SK-N-SH (cell line): ENCODE results near the gene UNC5B. TPM values are rescaled to one million over a fixed set of nuclear protein-coding genes. Genes with fewer than 3 reads are reported as not detected.
A peak's percentile ranks its signal among the peaks of the same experiment; 100 is the strongest.

Experiments
- CTCF ChIA-PET: fragments of 300-600, 350-600 bp; formaldehyde crosslinking; extraction: SDS; loops from one replicate; lab custom pipeline; 2021; lab: Yijun Ruan, JAX
- POLR2A ChIA-PET: fragments of 350-600 bp; sonication (Branson Sonifier 250); formaldehyde crosslinking; extraction: SDS; loops from one replicate; lab custom pipeline; 2020; ENCODE audit warnings: antibody characterized with exemption, inconsistent platforms; lab: Yijun Ruan, JAX
- DNase-seq: peaks from one replicate; pipeline ENCODE4 v3.0.0; 2012
- H2AFZ ChIP-seq: fragments of 200-600 bp; sonication (generic); 2 replicates; pipeline ENCODE4 v1.8.1; 2016; ENCODE audit warnings: antibody characterized with exemption, mild to moderate bottlenecking, low read depth
- H3F3A ChIP-seq: fragments of 200-600 bp; sonication (generic); replicated peaks from 2 replicates; pipeline ENCODE3; 2016; ENCODE audit warnings: antibody characterized with exemption, mild to moderate bottlenecking; ENCODE audit not compliant: insufficient read depth
- H3K27ac ChIP-seq, 2 experiments: fragments of 200-500 bp in 1 of 2; fragments of 200-600 bp in 1 of 2; sonication (Bioruptor generic) in 1 of 2; sonication (generic), shearing (Covaris generic) in 1 of 2; 2 replicates each; pipeline versions ENCODE4 v1.5.1 to v1.6.1; 2014 to 2016; ENCODE audit warnings: low read depth in 2 of 2, inconsistent platforms in 1 of 2, low read length in 1 of 2, mild to moderate bottlenecking in 1 of 2, mixed read lengths in 1 of 2
- H3K27me3 ChIP-seq: fragments of 200-600 bp; sonication (generic), shearing (Covaris generic); 2 replicates; pipeline ENCODE4 v1.6.1; 2016; ENCODE audit warnings: mixed run types; ENCODE audit not compliant: insufficient read depth
- H3K36me3 ChIP-seq, 2 experiments: fragments of 200-500 bp in 1 of 2; fragments of 200-600 bp in 1 of 2; sonication (Bioruptor generic) in 1 of 2; sonication (generic) in 1 of 2; replicated peaks in 1 of 2; 2 replicates each; pipeline versions ENCODE3 to v1.5.1; 2014 to 2016; ENCODE audit warnings: low read length in 1 of 2, mild to moderate bottlenecking in 1 of 2; ENCODE audit not compliant: insufficient read depth in 2 of 2, control insufficient read depth in 1 of 2
- H3K4me1 ChIP-seq, 2 experiments: fragments of 200-500 bp in 1 of 2; fragments of 200-600 bp in 1 of 2; sonication (Bioruptor generic) in 1 of 2; sonication (generic), shearing (Covaris generic) in 1 of 2; 2 replicates each; pipeline versions ENCODE4 v1.5.1 to v1.6.1; 2014 to 2016; ENCODE audit warnings: low read depth in 1 of 2, low read length in 1 of 2, mixed run types in 1 of 2; ENCODE audit not compliant: insufficient read depth in 2 of 2, control insufficient read depth in 1 of 2
- H3K4me2 ChIP-seq: fragments of 200-600 bp; sonication (generic), shearing (Covaris generic); 2 replicates; pipeline ENCODE4 v1.6.1; 2017; ENCODE audit warnings: mixed run types
- H3K4me3 ChIP-seq, 2 experiments: fragments of 200-500 bp in 1 of 2; fragments of 200-600 bp in 1 of 2; sonication (Bioruptor generic) in 1 of 2; sonication (generic), shearing (Covaris generic) in 1 of 2; 2 replicates each; pipeline versions ENCODE4 v1.5.1 to v1.8.1; 2014 to 2016; ENCODE audit warnings: low read depth in 2 of 2, inconsistent platforms in 1 of 2, low read length in 1 of 2, mild to moderate bottlenecking in 1 of 2, mixed read lengths in 1 of 2, moderate library complexity in 1 of 2
- H3K79me2 ChIP-seq: fragments of 200-600 bp; sonication (generic); 2 replicates; pipeline ENCODE4 v1.8.1; 2017; ENCODE audit warnings: mild to moderate bottlenecking; ENCODE audit not compliant: insufficient read depth
- H3K9ac ChIP-seq: fragments of 200-600 bp; sonication (generic); 2 replicates; pipeline ENCODE4 v1.6.1; 2017; ENCODE audit warnings: mixed run types
- H3K9me2 ChIP-seq: fragments of 200-600 bp; sonication (generic); 2 replicates; pipeline ENCODE4 v1.6.1; 2017; ENCODE audit warnings: mixed run types
- H3K9me3 ChIP-seq: fragments of 200-600 bp; sonication (generic); 2 replicates; pipeline ENCODE4 v1.6.1; 2017; ENCODE audit warnings: mixed run types, mild to moderate bottlenecking, moderate library complexity
- H4K20me1 ChIP-seq: fragments of 200-600 bp; sonication (generic); 2 replicates; pipeline ENCODE4 v1.6.1; 2017; ENCODE audit warnings: mild to moderate bottlenecking, mixed run types; ENCODE audit not compliant: insufficient read depth
- CTCF ChIP-seq: fragments of 200-600 bp; sonication (generic); IDR thresholded peaks from 2 replicates; pipeline ENCODE4 v1.6.1; 2017; ENCODE audit warnings: antibody characterized with exemption, mild to moderate bottlenecking, moderate library complexity
- EP300 ChIP-seq, 2 experiments: IDR thresholded peaks; 2 replicates each; pipeline versions ENCODE4 v1.4.0 to v1.6.1; 2012; ENCODE audit warnings: borderline replicate concordance in 1 of 2, low read depth in 1 of 2, low read length in 1 of 2
- FOXM1 ChIP-seq: IDR thresholded peaks from 2 replicates; pipeline ENCODE4 v1.4.0; 2012; ENCODE audit warnings: low read depth, mild to moderate bottlenecking
- GATA2 ChIP-seq: sonication (generic); formaldehyde crosslinking; IDR thresholded peaks from 2 replicates; pipeline ENCODE4 v1.5.0; 2020; ENCODE audit warnings: mild to moderate bottlenecking, missing genetic modification reagents
- IRF3 ChIP-seq: fragments of 150-350 bp; IDR thresholded peaks from 2 replicates; pipeline ENCODE4 v1.6.1; 2016; ENCODE audit warnings: mild to moderate bottlenecking, low read depth, low read length
- MEF2A ChIP-seq: IDR thresholded peaks from 2 replicates; pipeline ENCODE4 v1.4.0; 2012; ENCODE audit warnings: low read depth, borderline replicate concordance
- MXI1 ChIP-seq: IDR thresholded peaks from 2 replicates; pipeline ENCODE4 v1.6.1; 2012; ENCODE audit warnings: mild to moderate bottlenecking, low read depth, low read length, improper control_type of control experiment
- RAD21 ChIP-seq: IDR thresholded peaks from 2 replicates; pipeline ENCODE4 v1.6.1; 2012; ENCODE audit warnings: mild to moderate bottlenecking, low read length
- RCOR1 ChIP-seq: fragments of 150-350 bp; IDR thresholded peaks from 2 replicates; pipeline ENCODE4 v1.6.1; 2017; ENCODE audit warnings: antibody characterized with exemption, low read length
- REST ChIP-seq: IDR thresholded peaks from 2 replicates; pipeline ENCODE4 v1.6.1; 2012; ENCODE audit warnings: mild to moderate bottlenecking, low read depth, low read length, moderate library complexity
- RFX5 ChIP-seq: IDR thresholded peaks from 2 replicates; pipeline ENCODE4 v1.6.1; 2012; ENCODE audit warnings: mild to moderate bottlenecking, improper control_type of control experiment, low read length
- TAF1 ChIP-seq: IDR thresholded peaks from 2 replicates; pipeline ENCODE4 v1.6.1; 2012; ENCODE audit warnings: low read depth, mild to moderate bottlenecking, low read length, moderate library complexity, borderline replicate concordance
- TEAD4 ChIP-seq: IDR thresholded peaks from 2 replicates; pipeline ENCODE4 v1.4.0; 2012; ENCODE audit warnings: mild to moderate bottlenecking, borderline replicate concordance; ENCODE audit not compliant: insufficient read depth
- USF1 ChIP-seq: IDR thresholded peaks from 2 replicates; pipeline ENCODE4 v1.4.0; 2012; ENCODE audit warnings: low read depth, borderline replicate concordance
- YY1 ChIP-seq: IDR thresholded peaks from 2 replicates; pipeline ENCODE4 v1.4.0; 2012; ENCODE audit warnings: low read depth, mild to moderate bottlenecking
- WGBS: methylation state at CpG from one replicate; pipeline ENCODE4 v1.1.6; 2017; ENCODE audit warnings: low lambda C conversion rate; 5-methylcytosine and 5-hydroxymethylcytosine counted together
- polyA plus RNA-seq, 3 experiments: library from polyadenylated mRNA; depleted of rRNA; stranded (reverse); fragments of >200 nt; gene quantifications; 2 replicates each; pipeline ENCODE4 v1.2.3, GENCODE V29; 2012

Gene UNC5B
- polyA plus RNA-seq, 1 of the 3 experiments (the other 2 are of a cell fraction), result 13.8 TPM

GRCh38 chr10:71269301-71270288, 57.2 kb downstream of the UNC5B start:
- Histone ChIP-seq H3K4me1 (peaks cover 59 to 90% of the 10 kb centered on the region in 2 experiments), H3F3A (peaks cover 36% of the 10 kb centered on the region)
- TF ChIP-seq FOXM1 (no peak), CTCF (no peak), RCOR1 (no peak), TAF1 (no peak), MEF2A (no peak), YY1 (no peak), TEAD4 (no peak), GATA2 (no peak), RFX5 (no peak), USF1 (no peak), RAD21 (no peak), EP300 (IDR thresholded peaks at IDR 0.05; ENCODE audit: borderline replicate concordance in 1 of 2, low read depth in 1 of 2, low read length in 1 of 2) (no peak), IRF3 (no peak), REST (no peak), MXI1 (no peak)
- TF ChIP-seq, all 33 proteins: peak for 0
- H3K4me3 ChIP-seq, result no peak overlapping the region; a peak in 1 of 4 replicates
- peak overlapping the region; percentile 56 to 94 for H3K27ac ChIP-seq
- no peaks in the 10 kb centered on the region for H3K27me3 ChIP-seq
- H3K9me3 ChIP-seq, result no peaks in the 10 kb centered on the region
- H4K20me1 ChIP-seq, result peaks cover 55% of the 10 kb centered on the region; the same call in 1 of the 2 replicates
- no peak for DNase-seq
- H3K4me2 ChIP-seq, result peak overlapping the region; percentile 42; the same call in 1 of the 2 replicates
- 76% methylated on average over 10 of the region's 11 CpGs for WGBS
- ChIA-PET POLR2A (interaction anchor here (0.6 to 2.2 kb wide), 6 partner anchors 9 to 684 kb away, joined by 4 to 7 read pairs (median 6); partner anchors contain the start of gene UNC5B), CTCF (interaction anchor here (0.6 to 10.4 kb wide), 34 partner anchors 13 to 367 kb away, joined by 3 to 139 read pairs (median 4); partner anchors contain the start of genes CDH23 and UNC5B)
- no peak overlapping the region for H2AFZ ChIP-seq
- peaks cover 81% of the 10 kb centered on the region for H3K79me2 ChIP-seq
- H3K36me3 ChIP-seq, result no peaks in the 10 kb centered on the region
- no peaks in the 10 kb centered on the region for H3K9me2 ChIP-seq
- no peak overlapping the region; the same call in 1 of the 2 replicates for H3K9ac ChIP-seq
